Measurements from ENCODE around the gene CRLF3.
"Not testable (repeated sequence)": the region's sequence is repeated elsewhere in the genome, so short reads cannot be mapped to it uniquely, and the experiment has no call there.

Gene CRLF3

GRCh38 chr17:30821871-30822723 is 2.4 kb downstream of the CRLF3 start:
- Mint-ChIP-seq H3K4me3 (peak overlapping the region; percentile 59), H3K9me3 (no peaks in the 10 kb centered on the region), H3K4me1 (peaks cover 25% of the 10 kb centered on the region), H3K27ac (no peak overlapping the region), H3K27me3 (ENCODE audit: low read depth, poor library complexity) (no peaks in the 10 kb centered on the region), H3K36me3 (ENCODE audit: low read depth) (peaks cover 12% of the 10 kb centered on the region)
- TF ChIP-seq, protein P1, sequence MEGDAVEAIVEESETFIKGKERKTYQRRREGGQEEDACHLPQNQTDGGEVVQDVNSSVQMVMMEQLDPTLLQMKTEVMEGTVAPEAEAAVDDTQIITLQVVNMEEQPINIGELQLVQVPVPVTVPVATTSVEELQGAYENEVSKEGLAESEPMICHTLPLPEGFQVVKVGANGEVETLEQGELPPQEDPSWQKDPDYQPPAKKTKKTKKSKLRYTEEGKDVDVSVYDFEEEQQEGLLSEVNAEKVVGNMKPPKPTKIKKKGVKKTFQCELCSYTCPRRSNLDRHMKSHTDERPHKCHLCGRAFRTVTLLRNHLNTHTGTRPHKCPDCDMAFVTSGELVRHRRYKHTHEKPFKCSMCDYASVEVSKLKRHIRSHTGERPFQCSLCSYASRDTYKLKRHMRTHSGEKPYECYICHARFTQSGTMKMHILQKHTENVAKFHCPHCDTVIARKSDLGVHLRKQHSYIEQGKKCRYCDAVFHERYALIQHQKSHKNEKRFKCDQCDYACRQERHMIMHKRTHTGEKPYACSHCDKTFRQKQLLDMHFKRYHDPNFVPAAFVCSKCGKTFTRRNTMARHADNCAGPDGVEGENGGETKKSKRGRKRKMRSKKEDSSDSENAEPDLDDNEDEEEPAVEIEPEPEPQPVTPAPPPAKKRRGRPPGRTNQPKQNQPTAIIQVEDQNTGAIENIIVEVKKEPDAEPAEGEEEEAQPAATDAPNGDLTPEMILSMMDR (IDR thresholded peaks at IDR 0.05), result no peak
- no peak for DNase-seq

DNA sequence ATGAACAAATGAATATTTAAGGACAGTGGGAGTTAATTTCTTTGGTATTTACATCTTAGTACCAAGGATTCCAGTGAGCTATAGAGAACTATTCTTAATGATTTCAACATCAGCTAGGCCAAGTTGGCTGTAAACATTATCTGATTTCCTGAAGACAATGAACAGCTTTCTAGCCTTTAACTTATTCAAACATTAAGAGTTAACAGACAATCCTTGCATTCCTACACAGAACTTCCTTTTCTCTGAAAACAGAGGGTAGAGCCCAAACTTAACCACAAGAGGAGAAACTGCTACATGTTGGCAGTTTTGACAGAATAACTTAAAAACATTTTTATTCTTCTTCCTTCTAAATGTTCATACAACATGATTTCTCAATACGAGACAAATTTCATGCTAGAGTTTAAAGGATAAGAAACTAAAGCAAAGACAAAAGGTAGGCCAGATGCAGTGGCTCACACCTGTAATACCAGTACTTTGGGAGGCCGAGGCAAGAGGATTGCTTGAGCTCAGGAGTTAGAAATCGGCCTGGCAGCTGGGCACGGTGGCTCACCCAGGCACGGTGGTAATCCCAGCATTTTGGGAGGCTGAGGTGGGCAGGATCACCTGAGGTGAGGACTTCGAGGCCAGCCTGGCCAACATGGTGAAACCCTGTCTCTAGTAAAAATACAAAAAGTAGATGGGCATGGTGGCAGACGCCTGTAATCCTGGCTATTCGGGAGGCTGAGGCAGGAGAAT is 4.4 kb downstream of the CRLF3 start:
- H3K4me1 Mint-ChIP-seq, result peaks cover 25% of the 10 kb centered on the region
- H3K27ac Mint-ChIP-seq, result peak overlapping the region; percentile 50
- H3K36me3 Mint-ChIP-seq (ENCODE audit: low read depth), result peaks cover 19% of the 10 kb centered on the region
- no peaks in the 10 kb centered on the region for H3K9me3 Mint-ChIP-seq
- no peak for DNase-seq
- no peaks in the 10 kb centered on the region for H3K27me3 Mint-ChIP-seq (ENCODE audit: low read depth, poor library complexity)
- TF ChIP-seq, protein P1 (IDR thresholded peaks at IDR 0.05), result no peak
- no peak overlapping the region for H3K4me3 Mint-ChIP-seq

DNA sequence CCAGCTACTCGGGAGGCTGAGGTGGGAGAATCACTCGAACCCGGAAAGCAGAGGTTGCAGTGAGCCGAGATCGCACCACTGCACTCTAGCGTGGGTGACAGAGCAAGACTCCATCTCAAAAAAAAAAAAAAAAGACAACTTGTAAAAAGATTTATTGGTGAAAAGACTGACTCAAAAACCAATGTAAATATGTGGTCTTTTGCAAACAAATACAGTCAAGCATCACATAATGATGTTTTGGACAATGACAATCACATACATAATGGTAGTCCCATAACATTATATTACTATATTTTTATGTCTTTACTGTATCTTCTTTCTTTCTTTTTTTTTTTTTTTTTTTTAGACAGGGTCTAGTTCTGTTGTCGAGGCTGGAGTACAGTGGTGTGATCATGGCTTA is 8.3 kb downstream of the CRLF3 start:
- Mint-ChIP-seq H3K4me3 (no peak overlapping the region), H3K27me3 (ENCODE audit: low read depth, poor library complexity) (no peaks in the 10 kb centered on the region), H3K27ac (no peak overlapping the region), H3K4me1 (no peaks in the 10 kb centered on the region), H3K9me3 (no peaks in the 10 kb centered on the region), H3K36me3 (ENCODE audit: low read depth) (peaks cover 19% of the 10 kb centered on the region)
- TF ChIP-seq, protein P1 (IDR thresholded peaks at IDR 0.05), result no peak
- no peak for DNase-seq

GRCh38 chr17:30814860-30815259 is 9.6 kb downstream of the CRLF3 start:
- H3K27ac Mint-ChIP-seq; DNase-seq; H3K9me3 Mint-ChIP-seq; H3K4me3 Mint-ChIP-seq; H3K27me3 Mint-ChIP-seq (ENCODE audit: low read depth, poor library complexity); H3K4me1 Mint-ChIP-seq: not testable (repeated sequence)
- peaks cover 21% of the 10 kb centered on the region for H3K36me3 Mint-ChIP-seq (ENCODE audit: low read depth)

- H3K36me3 Mint-ChIP-seq (ENCODE audit: low read depth), result peaks cover 25% of the 10 kb centered on the region
- DNase-seq; H3K27me3 Mint-ChIP-seq (ENCODE audit: low read depth, poor library complexity); H3K9me3 Mint-ChIP-seq; H3K4me3 Mint-ChIP-seq; H3K4me1 Mint-ChIP-seq; H3K27ac Mint-ChIP-seq: not testable (repeated sequence)
Observed at GRCh38 chr17:30814236-30814635, 10.3 kb downstream of the CRLF3 start.

DNA sequence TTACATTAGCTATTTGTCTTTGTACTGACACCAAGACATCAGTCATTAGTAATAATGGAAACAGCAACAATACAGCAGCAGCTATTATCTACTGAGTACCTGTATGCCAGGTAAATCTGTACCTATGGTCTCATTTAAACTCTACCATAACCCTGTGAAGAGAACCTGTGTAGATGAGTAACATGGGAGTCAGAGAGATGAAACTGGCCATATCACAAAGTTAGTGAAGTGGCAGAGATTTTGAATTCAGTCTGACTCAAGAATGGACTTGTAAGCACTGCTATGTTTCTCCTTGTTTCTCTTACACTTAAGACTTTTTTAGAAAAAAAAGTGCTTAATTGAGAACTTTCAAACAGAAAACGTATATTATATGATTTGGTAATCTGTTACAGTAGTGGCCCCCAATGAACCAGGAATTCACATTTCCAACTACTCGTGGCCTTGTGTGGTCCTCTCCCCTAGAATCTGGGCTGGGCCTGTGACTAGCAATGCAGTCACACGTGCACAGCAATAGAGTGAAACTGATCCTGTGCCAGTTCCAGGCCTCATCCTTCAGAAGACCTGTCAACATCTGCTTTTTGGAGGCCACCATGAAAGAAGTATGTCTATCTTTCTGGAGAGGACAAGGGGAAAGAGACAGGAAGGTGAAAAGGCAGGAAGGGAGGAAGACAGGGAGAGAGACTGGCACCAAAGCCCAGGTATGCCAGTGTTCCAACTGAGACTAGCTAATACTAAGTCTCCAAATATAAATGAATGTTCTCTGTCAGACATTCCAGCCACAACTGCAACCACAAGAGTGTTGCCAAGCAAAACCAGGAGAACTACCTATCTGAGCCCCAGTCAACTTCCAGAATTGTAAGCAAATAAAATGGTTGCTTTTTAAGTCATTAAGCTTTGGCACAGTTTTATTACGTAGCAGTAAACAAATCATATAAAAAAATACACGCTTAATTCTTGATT is 12.0 kb downstream of the CRLF3 start:
- no peak for DNase-seq
- Mint-ChIP-seq H3K9me3 (no peaks in the 10 kb centered on the region), H3K36me3 (ENCODE audit: low read depth) (peaks cover 19% of the 10 kb centered on the region), H3K4me3 (no peak overlapping the region), H3K27me3 (ENCODE audit: low read depth, poor library complexity) (no peaks in the 10 kb centered on the region), H3K4me1 (peaks cover 3% of the 10 kb centered on the region), H3K27ac (peak overlapping the region; percentile 92)
- TF ChIP-seq, protein P1 (IDR thresholded peaks at IDR 0.05), result no peak
